Activated T-cell treated with anti-CD3 and anti-CD28 coated beads, Interleukin-2, amount 50 U/mL, for 24 hours (primary cell): ENCODE data around the gene CSNK1G1.
A peak's percentile ranks its signal among the peaks of the same experiment; 100 is the strongest.

ENCODE experiments used
- DNase-seq: peaks from one replicate; pipeline ENCODE4 v3.0.0-alpha.2; 2020
- H3K27ac Mint-ChIP-seq: 2 replicates; pipeline ENCODE4 v1.8.0; 2020; ENCODE audit warnings: mild to moderate bottlenecking, mixed read lengths
- H3K27me3 Mint-ChIP-seq: 2 replicates; pipeline ENCODE4 v1.8.0; 2020; ENCODE audit warnings: mixed read lengths
- H3K36me3 Mint-ChIP-seq: 2 replicates; pipeline ENCODE4 v1.8.0; 2020; ENCODE audit warnings: low read depth, mixed read lengths
- H3K4me1 Mint-ChIP-seq: 2 replicates; pipeline ENCODE4 v1.8.0; 2020; ENCODE audit warnings: low read depth, mixed read lengths
- H3K4me3 Mint-ChIP-seq: 2 replicates; pipeline ENCODE4 v1.8.0; 2020; ENCODE audit warnings: mild to moderate bottlenecking, moderate library complexity, mixed read lengths
- H3K9me3 Mint-ChIP-seq: 2 replicates; pipeline ENCODE4 v1.8.0; 2020; ENCODE audit warnings: mixed read lengths

CSNK1G1 gene

DNA sequence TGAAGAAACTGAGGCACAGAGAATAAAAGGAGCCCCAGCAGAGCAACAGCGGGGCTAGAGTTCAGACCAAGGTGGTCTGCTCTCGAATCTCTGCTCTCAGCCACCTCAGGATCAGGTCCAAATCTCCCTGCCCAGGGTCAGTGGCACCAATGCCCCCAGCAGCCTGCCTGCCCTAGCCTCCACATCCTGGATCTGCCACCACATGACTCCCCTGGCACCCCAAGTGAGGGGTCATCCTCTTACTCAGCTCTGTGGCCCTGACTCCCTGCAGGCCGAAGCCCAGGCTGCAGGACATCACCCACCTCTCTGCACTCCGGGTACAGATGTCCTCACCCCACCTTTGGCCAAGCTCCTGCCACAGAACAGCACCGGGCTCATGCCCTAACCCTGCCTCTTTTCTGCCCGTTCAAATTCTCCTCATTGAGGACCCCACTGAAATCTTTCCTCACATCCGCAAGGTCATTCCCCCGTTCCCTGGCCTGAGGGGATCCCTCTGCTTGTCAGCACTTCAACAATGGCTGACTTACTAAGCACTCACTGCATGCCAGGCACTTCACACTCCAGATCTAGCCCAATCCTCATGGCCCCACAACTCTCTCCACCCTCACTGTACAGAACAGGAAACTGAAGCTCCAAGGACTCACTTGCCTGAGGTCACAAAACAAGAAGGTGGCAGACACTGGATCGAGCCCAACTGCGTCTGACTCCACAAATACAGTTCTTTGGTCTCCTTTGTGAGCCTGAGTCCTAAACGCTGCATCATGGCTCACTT lies 197.4 kb downstream of the CSNK1G1 start:
- H3K27ac Mint-ChIP-seq, result peak overlapping the region; percentile 71
- peaks cover 77% of the 10 kb centered on the region for H3K36me3 Mint-ChIP-seq
- peaks cover 33% of the 10 kb centered on the region for H3K4me1 Mint-ChIP-seq
- H3K9me3 Mint-ChIP-seq, result no peaks in the 10 kb centered on the region
- no peak overlapping the region for H3K4me3 Mint-ChIP-seq
- H3K27me3 Mint-ChIP-seq, result peaks cover under 1% of the 10 kb centered on the region
- DNase-seq, result no peak

DNA sequence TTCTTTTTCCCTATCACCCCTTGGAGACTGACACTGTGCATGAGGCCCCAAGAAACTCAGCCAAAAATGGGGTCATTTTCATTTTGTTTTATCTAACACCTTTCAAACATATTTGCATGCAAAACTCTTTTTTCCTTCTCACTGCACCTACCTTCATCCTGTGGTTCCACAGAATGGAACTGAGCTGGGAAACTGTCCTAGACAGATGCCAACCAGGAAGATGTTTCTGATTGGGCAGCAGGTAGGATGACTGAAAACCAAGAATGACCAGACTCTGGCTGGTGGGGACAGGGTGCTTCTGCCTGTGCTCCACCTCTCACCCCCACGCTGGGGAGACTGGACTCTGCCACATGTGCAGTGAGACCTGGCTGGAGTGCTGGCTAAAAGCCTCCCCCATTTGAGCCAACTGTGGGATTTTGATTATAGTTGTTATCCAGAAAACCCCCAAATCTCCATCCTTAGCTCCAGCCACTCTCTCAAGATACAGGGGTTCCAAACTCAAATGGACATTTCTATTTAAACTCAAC lies 198.3 kb downstream of the CSNK1G1 start:
- Mint-ChIP-seq H3K36me3 (peaks cover 76% of the 10 kb centered on the region), H3K27ac (peak overlapping the region; percentile 71), H3K4me3 (no peak overlapping the region), H3K4me1 (peaks cover 38% of the 10 kb centered on the region), H3K9me3 (no peaks in the 10 kb centered on the region), H3K27me3 (peaks cover 9% of the 10 kb centered on the region)
- DNase-seq, result no peak

DNA sequence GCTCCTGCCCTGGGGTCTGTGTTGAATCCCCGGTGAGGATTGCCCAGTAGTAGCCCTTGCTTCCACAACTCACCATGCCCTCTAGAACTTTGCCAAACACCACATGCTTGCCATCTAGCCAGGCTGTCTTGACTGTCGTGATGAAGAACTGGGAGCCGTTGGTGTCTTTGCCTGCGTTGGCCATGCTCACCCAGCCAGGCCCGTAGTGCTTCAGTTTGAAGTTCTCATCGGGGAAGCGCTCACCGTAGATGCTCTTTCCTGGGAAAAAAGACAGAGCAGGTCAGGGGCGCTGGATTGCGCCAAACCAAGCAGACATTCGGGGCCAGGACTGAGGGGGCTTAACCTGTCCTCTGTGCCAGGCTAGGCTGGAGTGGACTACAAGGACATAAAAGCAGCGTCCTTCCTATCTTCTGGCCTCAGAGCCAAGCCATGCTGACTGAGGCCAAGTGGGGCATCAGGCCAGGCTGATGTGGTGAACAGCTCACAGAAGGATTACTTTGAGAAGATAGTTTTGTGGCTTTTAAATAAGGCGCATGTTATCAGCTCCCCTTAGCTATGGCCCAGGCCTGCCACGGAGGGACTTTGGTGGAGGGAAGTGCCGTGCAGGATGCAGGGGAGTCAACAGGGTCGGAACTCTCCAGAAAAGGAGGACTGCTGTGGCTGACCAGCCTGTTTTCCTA lies 199.2 kb downstream of the CSNK1G1 start:
- Mint-ChIP-seq H3K4me3 (no peak overlapping the region), H3K27me3 (peaks cover 13% of the 10 kb centered on the region), H3K9me3 (no peaks in the 10 kb centered on the region), H3K36me3 (peaks cover 69% of the 10 kb centered on the region), H3K4me1 (peaks cover 38% of the 10 kb centered on the region), H3K27ac (peak overlapping the region; percentile 71)
- no peak for DNase-seq

DNA sequence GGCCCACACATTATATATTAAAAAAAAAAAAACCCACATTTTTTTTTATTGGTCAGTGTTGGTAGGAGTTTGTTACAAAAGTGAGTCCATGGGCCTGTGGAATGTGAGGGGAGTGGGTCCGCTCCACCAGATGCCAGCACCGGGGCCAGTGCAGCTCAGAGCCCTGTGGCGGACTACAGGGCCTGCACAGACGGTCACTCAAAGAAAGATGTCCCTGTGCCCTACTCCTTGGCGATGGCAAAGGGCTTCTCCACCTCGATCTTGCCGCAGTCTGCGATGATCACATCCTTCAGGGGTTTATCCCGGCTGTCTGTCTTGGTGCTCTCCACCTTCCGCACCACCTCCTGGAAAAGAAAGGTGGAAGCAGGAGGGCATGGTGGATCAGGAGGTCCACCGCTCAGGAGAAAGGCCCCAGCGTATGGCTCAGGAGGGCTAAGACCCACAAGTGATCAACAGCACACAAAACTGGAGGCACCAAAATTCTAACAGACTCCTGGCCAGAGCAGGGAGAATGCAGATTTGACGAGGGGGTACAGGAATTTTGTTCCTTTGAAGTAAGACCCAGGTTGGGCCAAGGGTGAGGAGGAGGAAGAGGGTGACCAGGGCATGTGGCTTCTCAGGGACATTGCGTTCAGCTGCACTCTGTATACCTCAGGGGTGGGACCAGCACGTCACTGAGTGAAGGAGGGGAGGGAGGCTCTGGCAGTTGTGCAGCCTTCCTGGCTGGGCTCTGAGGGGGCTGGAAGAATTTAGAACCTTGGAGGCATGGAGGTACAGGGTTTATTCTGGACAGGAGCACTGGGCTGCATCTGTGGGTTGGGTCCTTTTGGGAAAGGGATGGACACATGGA lies 199.9 kb downstream of the CSNK1G1 start:
- H3K9me3 Mint-ChIP-seq, result no peaks in the 10 kb centered on the region
- H3K4me1 Mint-ChIP-seq, result peaks cover 37% of the 10 kb centered on the region
- H3K36me3 Mint-ChIP-seq, result peaks cover 65% of the 10 kb centered on the region
- H3K4me3 Mint-ChIP-seq, result no peak overlapping the region
- H3K27ac Mint-ChIP-seq, result peak overlapping the region; percentile 31
- DNase-seq, result no peak
- H3K27me3 Mint-ChIP-seq, result peaks cover 14% of the 10 kb centered on the region

DNA sequence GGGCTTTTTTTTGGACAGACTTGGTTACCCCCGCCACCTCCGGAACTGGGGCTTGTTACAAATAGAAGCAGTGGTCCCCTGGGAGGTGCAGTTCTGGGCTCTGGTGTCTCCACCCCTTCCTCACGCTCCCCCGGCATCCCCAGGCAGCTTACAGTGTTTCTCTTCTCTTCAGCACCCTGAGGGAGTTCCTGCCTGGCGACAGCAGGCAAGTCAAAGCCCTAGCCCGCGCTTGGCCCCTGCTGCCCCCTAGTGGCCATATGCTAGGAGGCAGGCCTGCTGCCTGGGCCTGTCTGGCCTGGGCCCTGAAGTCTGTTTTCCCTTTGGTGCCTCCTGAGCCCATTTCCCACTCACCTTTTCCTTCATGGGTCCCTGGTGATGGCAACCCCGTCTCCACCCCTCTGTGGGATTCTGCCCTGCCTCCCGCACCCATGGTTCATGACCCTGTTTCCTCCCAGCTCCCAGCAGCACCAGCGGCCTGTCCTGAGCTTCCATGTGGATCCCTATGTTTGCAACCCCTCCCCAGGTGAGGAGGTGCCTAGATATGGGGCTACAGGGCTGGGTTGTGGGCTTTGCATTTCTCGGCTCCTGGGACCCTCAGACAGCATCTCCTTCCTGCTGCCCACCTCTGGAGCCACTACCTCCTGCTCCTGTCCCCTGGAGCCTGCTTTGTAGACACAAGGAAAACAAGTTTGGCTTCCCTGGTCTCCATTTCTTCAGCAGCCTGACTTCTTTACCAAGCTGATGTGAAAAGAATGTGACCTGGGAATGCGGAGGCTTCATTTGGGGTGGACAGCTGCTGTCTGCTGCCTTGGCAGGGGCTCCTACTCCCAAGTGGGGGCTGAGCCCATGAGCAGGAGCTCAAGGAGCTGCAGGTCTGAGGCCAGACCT lies 202.2 kb downstream of the CSNK1G1 start:
- H3K36me3 Mint-ChIP-seq, result peaks cover 43% of the 10 kb centered on the region
- peak; percentile 96 for DNase-seq
- peak overlapping the region; percentile 36 for H3K4me3 Mint-ChIP-seq
- peak overlapping the region; percentile 67 for H3K27ac Mint-ChIP-seq
- peaks cover 36% of the 10 kb centered on the region for H3K4me1 Mint-ChIP-seq
- H3K27me3 Mint-ChIP-seq, result peaks cover 20% of the 10 kb centered on the region
- H3K9me3 Mint-ChIP-seq, result no peaks in the 10 kb centered on the region

DNA sequence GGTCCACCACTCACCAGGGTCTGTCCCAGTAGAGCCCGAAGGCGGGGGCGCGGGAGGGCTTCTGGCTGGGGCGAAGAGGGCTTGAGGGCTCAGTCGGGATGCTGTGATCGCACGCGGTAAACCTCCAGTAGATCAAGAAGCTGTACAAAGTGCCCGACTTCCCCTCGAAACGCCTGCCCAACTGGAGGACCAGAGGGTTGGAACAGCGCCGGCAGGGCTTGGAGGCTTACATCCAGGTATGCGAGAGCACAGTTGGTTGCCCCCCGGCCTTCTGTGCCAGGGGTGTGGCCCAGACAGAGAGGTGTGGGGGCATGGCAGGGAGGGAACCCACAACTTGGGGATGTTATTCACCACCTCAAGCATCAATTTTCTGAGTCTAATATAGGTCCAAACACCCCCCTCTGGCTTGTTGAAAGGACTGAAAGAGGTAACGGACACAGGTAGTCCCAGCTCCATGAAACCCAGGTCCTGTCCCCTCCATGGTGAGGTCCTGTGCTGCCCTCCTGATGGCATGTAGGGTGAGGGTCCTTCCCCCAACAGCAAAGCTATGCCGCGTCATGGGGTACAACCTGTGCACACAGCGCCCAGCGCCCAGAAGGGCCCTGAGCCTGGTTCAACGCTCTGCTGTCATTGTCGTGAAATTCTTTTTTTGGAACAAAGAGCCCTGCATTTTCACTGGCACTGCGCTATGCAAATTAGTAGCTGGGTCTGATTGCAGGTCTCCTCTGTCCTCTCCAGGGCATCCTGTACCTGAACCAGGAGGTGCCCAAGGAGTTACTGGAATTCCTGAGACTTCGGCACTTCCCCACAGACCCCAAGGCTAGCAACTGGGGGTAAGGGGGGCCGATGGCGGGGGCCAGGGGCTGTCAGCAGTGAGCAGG lies 203.2 kb downstream of the CSNK1G1 start:
- DNase-seq, result no peak

DNA sequence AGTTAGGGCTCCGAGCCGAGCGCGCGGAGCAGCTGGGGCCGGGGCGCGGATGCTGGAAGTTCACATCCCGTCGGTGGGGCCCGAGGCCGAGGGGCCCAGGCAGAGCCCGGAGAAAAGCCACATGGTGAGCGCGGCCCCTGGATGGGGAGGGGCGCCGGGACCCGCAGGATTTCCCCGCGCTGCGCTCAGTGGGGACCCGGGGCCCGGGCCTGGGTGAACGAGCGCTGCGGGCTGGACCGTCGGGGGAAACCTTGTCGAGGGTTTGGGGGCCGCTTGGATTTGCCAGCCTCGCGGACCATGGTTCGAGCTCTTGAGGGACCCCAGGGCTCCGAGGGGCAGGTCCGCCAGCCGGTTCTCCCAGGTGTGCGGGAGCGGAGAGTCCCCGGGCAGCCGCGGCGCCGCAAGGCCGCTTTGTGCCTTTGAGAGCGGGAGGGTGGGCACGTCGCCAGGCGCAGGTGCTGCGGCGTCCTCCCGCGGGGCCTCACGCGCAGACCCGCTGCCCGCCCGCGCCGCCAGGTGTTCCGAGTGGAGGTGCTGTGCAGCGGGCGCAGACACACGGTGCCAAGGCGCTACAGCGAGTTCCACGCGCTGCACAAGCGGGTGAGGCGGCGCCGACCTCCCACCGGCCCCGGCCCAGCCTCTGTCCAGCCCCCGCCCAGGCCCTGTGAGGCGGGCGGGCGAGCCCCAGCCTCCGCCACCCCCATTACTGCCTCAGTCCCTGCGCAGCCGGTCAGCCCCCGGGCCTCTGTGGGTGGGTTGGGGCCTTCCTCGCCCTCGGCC lies 204.1 kb downstream of the CSNK1G1 start, which contains the start of gene SNX22:
Gene SNX22, plus strand, starts transcription at position 5 of the 780 bp plus-strand sequence. Its CDS starts 45 bp downstream, at position 50.
- peaks cover 25% of the 10 kb centered on the region for H3K36me3 Mint-ChIP-seq
- peaks cover 28% of the 10 kb centered on the region for H3K4me1 Mint-ChIP-seq
- H3K27me3 Mint-ChIP-seq, result peaks cover 20% of the 10 kb centered on the region
- peak within 1 kb of the TSS; percentile 67 for H3K4me3 Mint-ChIP-seq
- DNase-seq, result peak; percentile 53
- H3K9me3 Mint-ChIP-seq, result no peaks in the 10 kb centered on the region
- peak within 1 kb of the TSS; percentile 45 for H3K27ac Mint-ChIP-seq

More for the DNA sequence above, 203.2 kb downstream of the CSNK1G1 start:
- H3K27ac Mint-ChIP-seq, result no peak overlapping the region
- H3K4me1 Mint-ChIP-seq, result peaks cover 28% of the 10 kb centered on the region
- H3K27me3 Mint-ChIP-seq, result peaks cover 20% of the 10 kb centered on the region
- peaks cover 33% of the 10 kb centered on the region for H3K36me3 Mint-ChIP-seq
- peak overlapping the region; percentile 49 for H3K4me3 Mint-ChIP-seq
- H3K9me3 Mint-ChIP-seq, result no peaks in the 10 kb centered on the region

DNA sequence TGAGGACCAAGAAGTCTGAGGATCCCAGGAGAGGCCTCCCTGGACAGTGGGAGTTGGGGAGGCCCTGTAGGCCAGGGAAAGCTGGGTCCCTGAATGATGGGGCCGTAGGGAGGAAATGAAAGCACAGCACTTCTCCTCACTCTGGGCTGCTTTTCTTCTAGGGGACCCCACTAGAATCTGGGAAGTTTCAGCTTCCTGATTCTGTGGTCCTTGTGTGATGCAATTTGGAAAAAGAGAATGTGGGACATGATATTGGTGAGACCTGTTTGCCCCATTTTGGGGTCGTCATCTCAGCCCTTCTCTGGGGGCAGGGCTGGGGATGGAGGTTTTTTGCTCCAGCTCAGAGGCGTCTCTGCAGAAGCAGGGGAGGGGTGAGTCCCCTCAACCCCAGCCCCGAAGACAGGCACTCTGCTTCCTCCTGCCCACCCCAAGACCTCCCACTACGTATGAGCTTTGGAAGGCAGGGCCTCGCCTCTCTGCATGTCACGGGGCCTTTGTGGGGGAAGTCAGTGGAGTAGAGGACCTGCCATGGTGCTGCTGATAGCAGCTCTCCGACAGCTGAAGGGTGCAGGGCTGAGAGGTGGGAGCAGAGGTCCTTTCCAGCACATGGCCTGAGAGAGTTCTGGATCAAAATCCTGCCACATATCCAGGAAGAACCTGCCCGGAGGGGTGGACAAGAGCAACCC lies 205.9 kb downstream of the CSNK1G1 start:
- Mint-ChIP-seq H3K4me1 (peaks cover 28% of the 10 kb centered on the region), H3K9me3 (no peaks in the 10 kb centered on the region), H3K36me3 (peaks cover 13% of the 10 kb centered on the region), H3K4me3 (no peak overlapping the region), H3K27ac (peak overlapping the region; percentile 0), H3K27me3 (peaks cover 20% of the 10 kb centered on the region)
- no peak for DNase-seq

DNA sequence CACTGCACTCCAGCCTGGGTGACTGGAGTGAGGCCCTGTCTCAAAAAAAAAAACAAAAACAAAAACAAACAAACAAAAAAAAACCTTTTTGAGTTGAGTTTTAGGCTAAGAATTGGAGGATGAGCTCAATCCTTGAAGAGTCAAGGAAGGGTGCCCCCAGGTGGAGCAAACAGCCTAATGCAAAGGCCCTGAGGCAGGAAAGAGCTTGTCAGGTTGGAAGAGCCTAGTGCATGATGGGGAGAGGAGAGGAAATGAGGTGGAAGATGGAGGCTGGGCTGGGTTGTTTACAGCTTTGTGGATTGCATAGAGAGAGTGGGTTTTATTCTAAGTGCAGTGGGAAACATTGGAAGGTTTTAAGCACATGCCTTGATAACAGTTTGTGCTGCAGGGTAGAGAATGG lies 206.5 kb downstream of the CSNK1G1 start:
- Mint-ChIP-seq H3K36me3 (peaks cover 16% of the 10 kb centered on the region), H3K9me3 (no peaks in the 10 kb centered on the region), H3K4me1 (peaks cover 28% of the 10 kb centered on the region), H3K4me3 (no peak overlapping the region), H3K27ac (peak overlapping the region; percentile 0), H3K27me3 (peaks cover 20% of the 10 kb centered on the region)
- no peak for DNase-seq

DNA sequence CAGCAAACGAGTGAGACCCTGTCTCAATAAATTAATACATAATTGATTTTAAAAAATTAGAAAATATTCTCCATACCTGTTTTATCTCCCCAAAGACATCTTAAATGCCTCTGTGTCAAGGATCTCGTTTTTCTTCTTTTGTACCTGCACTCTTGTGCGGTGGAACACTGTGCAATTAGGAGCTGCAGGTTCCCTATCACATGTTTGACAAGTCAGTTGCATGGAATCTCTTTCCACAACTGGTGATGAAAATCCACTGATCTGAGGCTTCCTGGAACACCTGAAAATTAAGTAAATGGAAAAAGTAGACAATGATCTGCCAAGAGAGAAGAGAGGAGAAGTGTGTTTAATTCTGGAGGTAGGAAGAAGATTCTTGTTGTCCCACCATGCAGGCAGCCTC lies 207.4 kb downstream of the CSNK1G1 start:
- Mint-ChIP-seq H3K9me3 (no peaks in the 10 kb centered on the region), H3K27me3 (peaks cover 20% of the 10 kb centered on the region), H3K27ac (no peak overlapping the region), H3K4me1 (peaks cover 26% of the 10 kb centered on the region), H3K4me3 (no peak overlapping the region), H3K36me3 (peaks cover 18% of the 10 kb centered on the region)
- no peak for DNase-seq

DNA sequence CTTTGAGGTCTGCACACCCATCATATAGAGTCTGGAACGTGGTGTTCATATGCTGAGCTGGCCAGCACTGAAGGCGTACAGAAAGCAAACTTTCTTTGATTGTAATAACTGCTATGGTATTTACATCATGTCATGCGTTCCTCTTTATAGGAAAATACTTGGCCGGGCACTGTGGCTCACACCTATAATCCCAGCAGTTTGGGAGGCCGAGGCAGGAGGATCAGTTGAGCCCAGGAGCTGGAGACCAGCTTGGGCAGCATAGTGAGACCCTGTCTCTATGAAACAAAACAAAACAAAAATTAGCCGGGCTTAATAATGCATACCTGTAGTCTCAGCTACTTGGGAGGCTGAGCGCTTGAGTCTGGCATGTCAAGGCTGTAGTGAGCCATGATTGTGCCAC lies 207.8 kb downstream of the CSNK1G1 start:
- Mint-ChIP-seq H3K4me3 (no peak overlapping the region), H3K27ac (no peak overlapping the region), H3K9me3 (no peaks in the 10 kb centered on the region), H3K27me3 (peaks cover 16% of the 10 kb centered on the region), H3K4me1 (peaks cover 22% of the 10 kb centered on the region), H3K36me3 (peaks cover 22% of the 10 kb centered on the region)
- DNase-seq, result no peak
